Hematopoietic multipotent progenitor cell (in vitro differentiated cells): ENCODE measurements around the gene TCHHL1. TPM values are rescaled to one million over a fixed set of nuclear protein-coding genes. Genes with fewer than 3 reads are reported as not detected.

Experiments
- DNase-seq, 3 donors: peaks; one replicate each; pipeline ENCODE4 v3.0.0-alpha.2; 2011 to 2015; ENCODE audit warnings: low read depth in 2 of 3, low spot score in 2 of 3
- small RNA-seq: library from RNA; depleted of rRNA; stranded (forward); fragments of <200 nt; gene quantifications from one replicate; pipeline ENCODE3, GENCODE V24; 2012
- total RNA-seq: library from RNA; depleted of rRNA; stranded (reverse); fragments of >200 nt; gene quantifications from one replicate; pipeline ENCODE4 v1.2.3, GENCODE V29; 2012

TCHHL1 gene
- total RNA-seq, 1 donor: not detected

DNA sequence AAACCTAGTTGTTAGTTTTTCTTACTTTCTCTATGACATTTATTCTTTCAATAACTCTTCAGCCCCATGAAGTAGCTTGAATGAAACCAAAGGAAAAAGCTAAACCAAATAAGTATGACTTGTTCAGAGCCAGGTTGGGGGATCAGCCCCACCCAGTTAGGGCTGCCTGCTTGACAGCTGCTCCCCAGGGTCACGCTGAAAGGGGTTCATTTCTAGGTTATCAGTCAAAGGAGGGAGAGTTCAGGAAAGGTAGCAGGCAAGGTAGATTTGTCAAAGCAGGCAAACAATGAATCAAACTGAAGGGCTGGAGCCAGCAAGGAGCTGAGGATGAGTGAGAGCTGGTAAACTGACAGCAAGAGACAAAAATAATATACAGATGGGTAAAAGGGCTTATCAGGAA, 49.0 kb downstream of the TCHHL1 start:
- no peak for DNase-seq

- no peak for DNase-seq
Observed at GRCh38 chr1:152039461-152039860, 49.4 kb downstream of the TCHHL1 start.

- no peak for DNase-seq
Observed at GRCh38 chr1:152038871-152039270, 50.0 kb downstream of the TCHHL1 start.

GRCh38 chr1:152036267-152037216, 52.3 kb downstream of the TCHHL1 start, which contains the start of gene S100A11:
TSS of gene S100A11 (minus strand) at chr1:152037004. CDS start at chr1:152036915, 89 bp downstream.
- DNase-seq: peak in 2 of 3 donors; percentile 65 to 79

- peak in 1 of 3 donors; percentile 14 for DNase-seq
Observed at GRCh38 chr1:152035539-152036266, 53.2 kb downstream of the TCHHL1 start.

DNA sequence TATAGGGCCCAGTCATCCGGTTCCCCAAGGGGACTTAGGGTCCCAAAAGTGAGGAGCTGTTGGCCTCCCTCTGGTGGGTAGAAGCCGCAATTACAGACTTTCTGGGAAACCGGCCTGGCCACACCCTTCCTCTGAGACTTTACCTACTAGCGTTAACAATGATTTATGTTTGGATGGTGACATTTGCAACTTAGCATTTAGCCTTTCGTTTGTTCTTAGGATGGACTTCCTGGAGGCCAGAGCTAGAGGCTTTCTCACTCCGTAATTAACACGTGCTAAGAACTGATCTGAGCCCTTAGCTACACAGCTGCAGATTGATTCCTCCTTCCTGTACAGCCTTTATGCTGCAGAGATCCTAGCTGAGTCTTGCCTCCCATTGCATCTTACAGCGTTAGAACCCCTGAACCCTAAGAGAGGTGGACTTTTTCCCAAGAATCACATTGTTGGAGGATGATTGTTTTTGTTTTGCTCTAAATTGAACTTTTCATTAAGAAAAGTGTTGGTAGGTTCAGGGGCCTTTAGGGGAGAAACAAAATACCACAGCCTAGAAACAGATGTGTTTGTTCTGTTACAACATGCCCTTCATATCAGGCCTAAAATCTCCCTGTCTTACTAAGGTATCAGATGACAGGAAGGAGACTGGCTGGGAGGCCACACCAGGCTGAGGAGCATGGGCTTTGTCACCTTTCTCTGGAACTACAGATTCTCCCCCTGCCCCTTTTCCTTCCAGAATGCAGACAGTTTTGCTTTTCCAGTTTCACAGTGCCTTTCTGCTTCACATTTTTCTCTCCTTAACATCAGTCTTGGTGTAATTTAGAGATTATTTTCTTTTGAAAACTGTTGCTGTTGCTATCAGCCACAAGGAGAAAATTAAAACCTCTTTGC, 54.0 kb downstream of the TCHHL1 start:
- DNase-seq: peak; percentile 40 to 72 (median 60)

- DNase-seq: no peak
Observed at GRCh38 chr1:152034324-152034653, 54.6 kb downstream of the TCHHL1 start.

Small RNA genes lying within 50 kb of the gene (small RNA-seq; reads per million reads assigned to genes)
- not detected for gene SPTLC1P4

Other genes starting within 250 kb of the TCHHL1 start
- not detected for gene C2CD4D, start 249.2 kb downstream of the TCHHL1 start, total RNA-seq
- gene THEM5, start 235.4 kb downstream of the TCHHL1 start, total RNA-seq: not detected
- 18.3 TPM for gene THEM4, start 179.6 kb downstream of the TCHHL1 start, total RNA-seq
- gene S100A10, start 95.2 kb downstream of the TCHHL1 start, total RNA-seq: 12.1 TPM
- 34.7 TPM for gene S100A11, start 52.1 kb downstream of the TCHHL1 start, total RNA-seq
- under 0.01 TPM for gene TCHH, start 26.4 kb upstream of the TCHHL1 start, total RNA-seq
- gene RPTN, start 70.2 kb upstream of the TCHHL1 start, total RNA-seq: not detected
- gene HRNR, start 135.1 kb upstream of the TCHHL1 start, total RNA-seq: under 0.01 TPM
- gene FLG, start 236.2 kb upstream of the TCHHL1 start, total RNA-seq: under 0.01 TPM